Lower lobe of right lung (tissue), 2 donors: ENCODE results near the gene USP32. TPM values are rescaled to one million over a fixed set of nuclear protein-coding genes. Genes with fewer than 3 reads are reported as not detected.

Experiments used
- ATAC-seq, 2 donors: fragments of 200-7000 bp; cut with Tn5 transposase; one replicate each; pipeline ENCODE4 v1.9.1; 2020 to 2022; ENCODE audit warnings: mild to moderate bottlenecking in 2 of 2, moderate library complexity in 2 of 2
- DNase-seq: peaks from one replicate; pipeline ENCODE4 v3.0.0-alpha.2; 2020
- H3K27ac ChIP-seq: fragments of 200-600 bp; one replicate; pipeline ENCODE4 v1.8.0; 2022
- H3K27me3 ChIP-seq: fragments of 200-600 bp; one replicate; pipeline ENCODE4 v1.8.0; 2022; ENCODE audit warnings: low read depth
- H3K36me3 ChIP-seq: fragments of 200-600 bp; one replicate; pipeline ENCODE4 v1.8.0; 2022; ENCODE audit warnings: mild to moderate bottlenecking
- H3K4me1 ChIP-seq: fragments of 200-600 bp; one replicate; pipeline ENCODE4 v1.8.0; 2022
- H3K4me3 ChIP-seq: fragments of 200-600 bp; one replicate; pipeline ENCODE4 v1.8.0; 2022; ENCODE audit warnings: mild to moderate bottlenecking
- H3K9me3 ChIP-seq: fragments of 200-600 bp; one replicate; pipeline ENCODE4 v1.8.0; 2022
- CTCF ChIP-seq: fragments of 200-600 bp; IDR thresholded peaks from one replicate; pipeline ENCODE4 v1.8.0; 2022; ENCODE audit warnings: antibody characterized with exemption, mild to moderate bottlenecking
- intact Hi-C: fragments of 100-400 bp; cut with DNase I; formaldehyde crosslinking; loops from one replicate; pipeline ENCODE4 v1.11.0; 2022
- total RNA-seq: library from RNA; stranded (reverse); fragmentation: NEBNext Ultra II Directional; extraction: Animal tissue kit (Norgen Biotek cat#: 25700); gene quantifications from one replicate; pipeline ENCODE4 v1.2.1, GENCODE V29; 2021
- donor health status: DM: no; HTN: yes; CAD: no; lungs with severe emphysema.

Gene USP32
- total RNA-seq, 1 donor from 2014 or later = 68.9 TPM

DNA sequence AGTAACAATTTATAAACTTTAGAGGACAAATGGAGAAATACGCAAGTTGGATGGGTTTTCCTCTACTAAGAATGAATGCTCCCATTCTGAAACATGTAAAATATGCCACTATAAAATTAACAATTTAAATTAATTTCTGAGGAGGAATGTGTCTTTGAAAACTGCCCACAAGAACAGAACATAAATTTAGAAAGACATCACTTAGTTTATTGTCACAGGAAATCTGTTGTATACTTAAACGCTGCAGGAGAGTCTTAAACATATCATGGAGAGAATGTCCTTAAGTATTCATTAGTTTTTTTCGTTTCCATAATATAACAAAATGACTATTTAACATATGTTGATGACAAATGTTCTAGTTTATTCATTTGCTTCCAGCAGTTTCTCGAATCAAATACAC is 29.6 kb downstream of the USP32 start:
- DNase-seq (no peak), ATAC-seq (no peak)
- intact Hi-C loops = no loop called here
- Histone ChIP-seq H3K4me3 (no peak overlapping the region), H3K27me3 (no peaks in the 10 kb centered on the region), H3K4me1 (peaks cover 2% of the 10 kb centered on the region), H3K36me3 (no peaks in the 10 kb centered on the region), H3K27ac (no peak overlapping the region), H3K9me3 (no peaks in the 10 kb centered on the region)
- TF ChIP-seq CTCF = no peak

DNA sequence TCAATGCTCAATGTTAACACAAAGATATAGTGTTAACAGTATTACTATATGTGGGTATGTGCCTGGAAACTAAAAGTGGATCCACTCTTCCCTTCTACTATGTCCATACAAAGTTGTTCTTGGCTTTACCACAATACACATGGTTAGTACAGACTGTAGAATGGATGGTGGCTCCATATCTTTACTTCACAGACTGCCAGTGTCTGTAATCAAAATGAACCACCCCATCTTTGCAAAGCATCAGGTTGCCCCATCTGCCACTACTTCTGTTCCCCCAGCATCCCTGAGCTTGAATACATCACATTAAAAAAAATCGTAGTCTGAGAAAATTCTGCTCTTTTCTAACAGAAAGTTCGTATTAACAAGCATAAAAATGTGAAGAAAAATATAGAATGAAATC is 30.0 kb downstream of the USP32 start:
- DNase-seq (no peak), ATAC-seq (no peak)
- no peak overlapping the region for H3K4me3 ChIP-seq
- no peaks in the 10 kb centered on the region for H3K27me3 ChIP-seq
- H3K36me3 ChIP-seq = no peaks in the 10 kb centered on the region
- no peaks in the 10 kb centered on the region for H3K9me3 ChIP-seq
- intact Hi-C loops = no loop called here
- no peak for TF ChIP-seq CTCF
- peaks cover 6% of the 10 kb centered on the region for H3K4me1 ChIP-seq
- H3K27ac ChIP-seq = no peak overlapping the region

GRCh38 chr17:60359415-60359814 is 32.5 kb downstream of the USP32 start:
- H3K4me3 ChIP-seq = no peak overlapping the region
- no peaks in the 10 kb centered on the region for H3K27me3 ChIP-seq
- TF ChIP-seq CTCF = no peak
- no peaks in the 10 kb centered on the region for H3K36me3 ChIP-seq
- no peak for DNase-seq
- intact Hi-C loops = no loop called here
- no peaks in the 10 kb centered on the region for H3K9me3 ChIP-seq
- peaks cover 31% of the 10 kb centered on the region for H3K4me1 ChIP-seq
- H3K27ac ChIP-seq = no peak overlapping the region
- no peak for ATAC-seq

DNA sequence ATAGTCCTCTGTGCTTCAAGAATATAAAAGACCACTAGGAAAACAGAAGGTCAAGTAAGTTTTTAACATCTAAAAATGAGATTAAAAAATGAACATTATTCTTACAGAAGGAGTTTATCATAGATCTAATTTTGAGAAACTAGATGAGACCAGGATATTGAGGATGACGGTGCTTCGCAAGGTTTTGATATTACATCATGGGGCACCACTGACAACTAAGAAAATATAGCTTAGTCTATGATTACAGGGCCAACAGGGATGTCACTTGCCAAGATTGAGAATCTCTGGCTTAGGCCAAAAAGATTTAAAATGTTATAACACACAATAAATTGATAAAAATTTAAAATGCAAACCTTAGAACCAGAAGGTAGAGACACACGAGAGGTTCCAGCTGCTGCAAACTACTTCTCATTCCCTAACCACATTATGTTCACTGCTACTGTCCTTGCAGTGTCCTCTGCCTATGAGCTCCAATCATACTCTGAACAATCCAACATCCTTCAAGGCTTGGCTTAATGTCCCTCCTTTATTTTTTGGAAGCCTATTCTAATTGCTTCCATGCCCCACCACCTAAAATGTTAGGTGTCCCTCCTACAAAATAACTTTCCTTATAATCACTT is 33.2 kb downstream of the USP32 start:
- Histone ChIP-seq H3K27ac (no peak overlapping the region), H3K4me3 (no peak overlapping the region), H3K9me3 (no peaks in the 10 kb centered on the region), H3K36me3 (no peaks in the 10 kb centered on the region), H3K27me3 (no peaks in the 10 kb centered on the region), H3K4me1 (peaks cover 38% of the 10 kb centered on the region)
- no peak for TF ChIP-seq CTCF
- ATAC-seq (no peak), DNase-seq (no peak)
- intact Hi-C loops = no loop called here

- Histone ChIP-seq H3K27ac (no peak overlapping the region), H3K36me3 (no peaks in the 10 kb centered on the region), H3K4me1 (peaks cover 41% of the 10 kb centered on the region), H3K4me3 (no peak overlapping the region), H3K9me3 (no peaks in the 10 kb centered on the region), H3K27me3 (no peaks in the 10 kb centered on the region)
- no peak for DNase-seq
- no peak for TF ChIP-seq CTCF
- intact Hi-C loops = no loop called here
- ATAC-seq = no peak
These were observed 35.0 kb downstream of the USP32 start for GRCh38 chr17:60356940-60357339.
